GM21381 (cell line): ENCODE measurements around the gene KCNT2.

Source experiments
- ATAC-seq: cut with Tn5 transposase; IDR thresholded peaks from one replicate; pipeline ENCODE4 v1.9.1; 2021; ENCODE audit warnings: mild to moderate bottlenecking, moderate library complexity; ENCODE audit not compliant: unreplicated experiment

Gene KCNT2

DNA sequence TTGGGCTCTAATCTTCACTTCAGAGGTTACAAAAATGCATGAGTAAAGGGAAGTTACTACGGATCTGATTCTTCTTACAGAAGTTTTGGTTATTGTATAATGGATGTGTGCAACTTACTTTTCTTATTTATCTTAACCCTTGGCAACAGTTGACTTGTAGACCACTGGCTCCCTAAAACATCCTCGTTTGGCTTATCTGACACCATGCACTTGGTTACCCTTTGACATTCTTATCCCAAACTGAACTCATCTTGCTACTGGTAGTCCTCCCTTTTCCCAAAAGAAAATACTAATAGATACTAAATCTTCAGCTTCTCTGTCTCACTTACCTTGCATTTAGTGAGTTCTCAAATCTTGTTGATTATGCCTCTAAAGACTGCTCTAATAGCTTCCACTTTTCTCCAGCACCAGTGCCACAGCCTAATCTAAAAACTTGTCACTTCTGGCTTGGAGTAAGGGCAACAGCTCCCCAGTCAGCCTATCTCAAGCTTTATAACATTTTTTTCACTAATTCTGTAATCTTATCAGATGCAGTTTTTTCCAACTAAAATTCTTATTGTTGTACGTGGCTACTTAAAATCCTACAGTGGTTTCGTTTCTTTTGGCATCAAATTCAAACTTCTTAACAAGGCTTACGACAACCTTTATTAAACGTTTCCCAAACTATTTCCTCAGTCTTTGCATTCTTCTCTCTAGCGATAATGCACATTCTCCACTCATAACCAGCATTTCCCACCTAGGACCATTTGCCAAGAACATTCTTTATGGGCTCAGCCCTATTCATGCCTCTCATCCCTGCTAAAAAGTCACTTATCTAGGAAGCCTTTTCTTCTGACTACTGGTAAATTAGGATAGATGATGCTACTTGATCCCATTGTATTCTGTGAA is 204.2 kb downstream of the KCNT2 start:
- no peak for ATAC-seq

DNA sequence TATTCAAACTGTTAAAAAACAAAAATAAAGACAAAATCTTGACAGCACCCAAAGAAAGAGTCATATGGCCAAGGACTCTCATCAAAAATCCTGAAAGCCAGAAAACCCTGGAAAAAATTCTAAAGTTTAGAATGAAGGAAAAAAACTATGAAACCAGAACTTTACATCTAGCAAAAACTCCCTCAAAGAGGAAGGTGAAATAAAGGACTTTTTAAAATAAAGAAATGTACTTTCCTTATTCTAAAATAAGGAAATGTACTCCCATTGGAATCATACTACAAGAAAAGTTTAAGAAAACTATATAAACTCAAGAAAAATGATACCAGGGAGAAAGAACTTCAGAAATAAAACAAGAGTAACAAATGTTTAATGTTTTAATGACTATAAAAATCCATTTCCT is 206.3 kb downstream of the KCNT2 start:
- no peak for ATAC-seq

GRCh38 chr1:196401452-196401833 is 206.8 kb downstream of the KCNT2 start:
- no peak for ATAC-seq

DNA sequence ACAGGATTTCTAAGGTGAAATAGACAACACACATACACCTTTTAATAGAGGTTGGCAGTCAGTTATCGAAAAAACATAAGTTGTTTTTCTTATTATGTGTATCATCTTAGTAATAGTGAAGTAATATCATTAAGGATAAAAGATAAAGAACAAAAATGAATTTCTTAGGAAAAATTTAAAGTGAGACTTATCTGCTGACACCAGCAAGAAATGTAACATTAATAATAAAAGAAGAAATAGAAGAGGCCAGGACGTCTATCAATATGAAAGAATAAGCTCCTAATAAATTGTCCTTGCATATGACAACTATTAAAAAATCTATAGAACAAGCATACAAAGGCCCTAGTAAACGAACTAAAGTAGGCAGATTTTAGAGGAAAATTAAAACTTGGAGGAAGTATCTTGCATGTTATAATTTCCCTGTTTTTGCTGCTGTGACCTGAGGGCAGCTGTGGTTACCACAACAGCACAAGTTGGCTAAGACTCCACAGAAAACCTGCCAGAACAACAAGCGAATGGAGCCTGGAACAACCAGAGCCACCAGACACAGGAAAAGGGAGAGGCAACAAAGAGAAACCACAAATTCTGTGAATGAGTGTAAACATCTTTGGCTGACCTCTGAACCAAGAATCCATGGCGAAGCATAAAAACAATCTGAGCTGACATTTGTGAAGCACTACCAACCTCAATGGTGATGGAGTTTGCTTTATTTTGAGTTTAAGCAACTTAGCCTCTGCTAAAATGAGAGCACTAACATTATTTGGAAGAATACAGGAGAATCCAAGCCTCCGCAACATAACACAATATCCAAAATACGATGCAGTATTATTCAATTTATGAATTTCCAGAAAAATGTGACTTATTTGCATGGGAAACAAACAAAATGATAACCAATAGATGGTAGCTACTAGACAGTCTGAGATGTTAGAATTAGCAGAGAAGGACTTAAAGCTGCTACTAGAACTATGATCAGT is 207.5 kb downstream of the KCNT2 start:
- ATAC-seq = no peak

DNA sequence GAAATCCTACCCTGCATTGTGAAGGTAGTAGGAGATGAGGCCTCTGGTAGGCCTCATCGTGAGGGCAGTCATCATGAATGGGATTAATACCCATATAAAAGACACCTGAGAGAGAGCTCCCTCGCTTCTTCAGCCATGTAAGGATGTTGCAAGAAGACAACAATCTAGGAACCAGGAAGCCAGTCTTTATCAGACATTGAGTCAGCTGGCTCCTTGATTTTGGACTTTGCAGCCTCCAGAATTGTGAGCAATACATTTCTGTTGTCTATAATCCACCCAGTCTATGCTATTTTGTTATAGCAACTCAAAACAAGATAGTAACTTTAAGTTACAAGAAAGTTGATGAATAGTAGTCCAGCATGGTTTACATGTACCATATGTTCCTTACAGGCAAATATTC is 208.5 kb downstream of the KCNT2 start:
- ATAC-seq = no peak

GRCh38 chr1:196393742-196394141 is 214.5 kb downstream of the KCNT2 start:
- no peak for ATAC-seq

DNA sequence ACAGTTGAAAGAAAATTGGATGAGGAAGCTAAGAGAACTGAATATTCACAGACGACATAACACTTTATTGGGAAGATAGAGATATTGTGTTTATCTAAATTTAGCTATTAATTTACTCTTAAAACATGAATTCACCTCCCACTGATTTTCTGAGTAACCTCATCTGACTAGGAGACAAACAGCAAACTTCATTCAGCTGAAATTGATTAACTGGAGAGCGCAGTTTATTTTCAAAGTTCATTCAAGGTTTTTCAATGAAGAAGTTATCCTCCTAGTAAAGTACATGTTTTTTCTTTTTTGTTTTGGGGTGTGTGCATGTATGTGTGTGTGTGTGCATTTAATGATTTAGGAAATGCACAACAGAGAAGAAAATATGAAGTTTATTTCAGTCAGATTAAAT is 215.0 kb downstream of the KCNT2 start:
- no peak for ATAC-seq

DNA sequence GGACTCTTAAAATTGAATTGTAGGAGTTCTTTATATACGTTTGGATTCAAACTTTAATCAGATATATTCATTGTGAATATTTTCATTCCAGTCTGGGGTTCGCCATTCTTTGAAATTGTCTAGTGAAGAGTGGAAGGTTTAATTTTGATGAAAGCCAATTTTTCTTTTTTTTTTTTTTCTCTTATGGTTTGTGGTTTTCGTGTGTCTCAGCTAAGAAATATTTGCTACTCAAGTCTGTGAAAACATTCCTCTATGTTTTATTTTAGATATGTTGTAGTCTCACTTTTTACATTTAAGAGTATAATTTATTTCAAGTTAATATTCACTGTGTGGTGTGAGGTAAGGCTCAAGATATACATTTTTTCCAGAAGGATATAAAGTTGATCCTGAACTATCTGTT is 220.5 kb downstream of the KCNT2 start:
- ATAC-seq = no peak

GRCh38 chr1:196385109-196385508 is 223.1 kb downstream of the KCNT2 start:
- no peak for ATAC-seq

- no peak for ATAC-seq
Measured at GRCh38 chr1:196382383-196382782, 225.9 kb downstream of the KCNT2 start.

GRCh38 chr1:196381544-196381943 is 226.7 kb downstream of the KCNT2 start:
- ATAC-seq = peak; percentile 57

- no peak for ATAC-seq
Measured at GRCh38 chr1:196380316-196380715, 227.9 kb downstream of the KCNT2 start.

DNA sequence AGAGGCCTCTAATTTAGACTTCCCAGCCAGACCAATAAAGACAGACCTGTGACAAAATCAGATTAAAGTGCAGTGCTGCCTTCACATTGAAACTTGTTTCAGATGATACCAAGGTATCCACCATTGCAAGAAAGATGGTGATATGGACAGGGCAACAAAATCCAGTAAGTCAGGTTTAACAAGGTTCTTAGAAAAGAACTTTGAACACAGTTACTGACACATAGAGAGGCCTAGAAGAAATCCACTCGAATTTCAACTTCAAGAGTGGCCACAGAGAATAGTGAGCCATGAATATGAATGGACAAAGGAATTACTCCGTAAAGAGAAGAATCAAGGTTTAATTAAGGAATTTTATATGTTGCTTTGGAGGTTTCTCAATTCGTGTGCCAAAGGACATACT is 230.4 kb downstream of the KCNT2 start:
- ATAC-seq = no peak

GRCh38 chr1:196376630-196377328 is 231.5 kb downstream of the KCNT2 start:
- no peak for ATAC-seq

DNA sequence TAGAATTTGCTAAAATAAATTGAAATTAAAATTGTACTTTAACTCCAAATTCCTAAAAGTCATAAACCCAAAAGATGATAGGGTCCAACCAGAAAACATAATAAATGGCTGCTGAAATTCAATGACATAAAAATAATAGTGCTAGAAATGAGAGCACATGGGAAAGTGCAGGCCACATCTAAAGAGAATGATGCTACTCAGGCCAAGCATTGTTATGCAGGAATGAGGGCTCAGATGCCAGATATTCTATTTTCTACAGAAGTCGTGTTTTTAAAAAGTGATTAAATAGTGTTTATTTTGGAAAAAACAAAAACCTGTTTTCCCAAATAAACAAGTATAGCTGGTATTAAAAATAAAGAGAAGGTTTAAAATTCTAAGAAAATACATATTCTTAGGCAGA is 234.4 kb downstream of the KCNT2 start:
- no peak for ATAC-seq

DNA sequence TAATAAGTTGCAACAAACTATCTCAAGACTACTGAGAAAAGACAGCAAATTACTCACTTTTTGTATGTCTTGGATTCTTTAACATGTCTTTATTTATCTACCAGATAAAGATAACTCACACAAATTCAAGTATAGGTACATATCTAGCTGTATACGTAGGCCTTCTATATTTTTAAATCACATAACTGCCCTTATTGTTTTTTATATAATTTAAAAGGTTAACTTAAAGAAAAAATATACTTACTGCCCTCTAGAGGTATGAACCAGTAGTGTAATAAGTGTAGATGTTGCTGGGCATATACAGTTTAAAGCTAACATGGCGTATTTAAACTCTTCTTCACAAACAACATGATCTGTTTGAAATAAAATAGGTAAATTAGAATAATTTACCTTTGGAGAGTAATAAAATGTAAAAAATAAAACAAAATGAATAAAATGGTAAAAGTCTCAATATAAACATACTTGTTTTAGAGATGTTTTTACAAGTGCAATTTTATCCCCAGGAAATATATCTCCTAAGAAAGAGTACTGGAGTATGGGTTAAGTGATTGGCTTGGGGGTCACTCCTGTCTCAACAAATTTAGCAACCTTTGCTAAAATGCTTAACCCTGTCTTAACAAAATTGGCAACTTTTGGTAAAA is 235.2 kb downstream of the KCNT2 start:
- no peak for ATAC-seq

GRCh38 chr1:196367838-196368237 is 240.4 kb downstream of the KCNT2 start:
- ATAC-seq = no peak

GRCh38 chr1:196366817-196367495 is 241.3 kb downstream of the KCNT2 start:
- no peak for ATAC-seq

DNA sequence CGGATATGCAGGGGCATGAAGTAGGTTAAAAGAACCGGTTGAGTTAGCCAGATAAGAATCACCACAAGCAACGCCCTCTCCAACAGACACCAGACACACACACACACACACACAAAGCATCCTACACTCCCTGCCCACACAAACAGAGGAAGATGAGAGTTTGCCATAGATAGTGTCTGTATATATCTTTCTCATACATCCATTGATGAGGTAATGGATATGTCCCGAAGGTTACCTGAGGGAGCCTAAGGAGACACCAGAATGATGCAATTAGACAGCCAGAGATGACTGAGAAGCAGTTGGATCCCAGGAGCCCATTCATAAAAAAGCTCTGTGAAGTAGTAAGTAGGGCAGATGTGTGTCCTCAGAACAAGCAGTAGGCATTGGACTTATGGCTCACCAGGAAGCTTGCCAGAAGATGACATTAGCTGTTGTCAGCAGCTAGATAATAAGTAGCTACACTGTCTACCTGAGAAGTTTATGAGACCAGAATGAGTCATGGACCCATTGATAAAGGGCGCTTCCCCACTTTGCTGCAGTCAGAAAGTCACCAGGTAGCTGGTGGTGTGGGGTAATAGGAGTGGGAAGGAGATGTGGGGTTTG is 247.0 kb downstream of the KCNT2 start:
- no peak for ATAC-seq

DNA sequence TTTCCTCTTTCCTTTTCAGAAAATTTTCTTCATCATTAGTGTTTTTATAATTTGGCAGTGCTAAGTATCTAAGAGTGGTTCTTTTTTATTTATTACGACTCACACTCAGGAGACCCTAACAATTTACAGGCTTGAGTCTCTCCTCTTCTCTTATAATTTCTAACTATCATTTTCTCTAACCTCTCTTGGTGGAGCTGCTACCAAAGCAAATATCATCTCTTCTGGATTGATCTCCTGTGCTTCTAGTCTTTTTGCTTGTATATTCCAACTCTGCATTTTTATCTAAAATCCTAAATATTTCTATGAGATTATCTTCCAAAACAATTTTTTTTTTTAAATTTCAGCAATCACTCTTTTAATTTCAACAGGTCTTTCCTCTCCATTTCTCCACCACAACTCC is 250.3 kb downstream of the KCNT2 start:
- no peak for ATAC-seq
